Activated CD8-positive, alpha-beta memory T cell treated with anti-CD3 and anti-CD28 coated beads, Interleukin-2, amount 50 U/mL, for 1 hour (primary cell): ENCODE measurements around the gene KRT10.
"Not testable (repeated sequence)": the region's sequence is repeated elsewhere in the genome, so short reads cannot be mapped to it uniquely, and the experiment has no call there.

ENCODE experiments used
- DNase-seq: peaks from one replicate; pipeline ENCODE4 v3.0.0-alpha.2; 2020; ENCODE audit errors: extremely low read depth

Gene KRT10

DNA sequence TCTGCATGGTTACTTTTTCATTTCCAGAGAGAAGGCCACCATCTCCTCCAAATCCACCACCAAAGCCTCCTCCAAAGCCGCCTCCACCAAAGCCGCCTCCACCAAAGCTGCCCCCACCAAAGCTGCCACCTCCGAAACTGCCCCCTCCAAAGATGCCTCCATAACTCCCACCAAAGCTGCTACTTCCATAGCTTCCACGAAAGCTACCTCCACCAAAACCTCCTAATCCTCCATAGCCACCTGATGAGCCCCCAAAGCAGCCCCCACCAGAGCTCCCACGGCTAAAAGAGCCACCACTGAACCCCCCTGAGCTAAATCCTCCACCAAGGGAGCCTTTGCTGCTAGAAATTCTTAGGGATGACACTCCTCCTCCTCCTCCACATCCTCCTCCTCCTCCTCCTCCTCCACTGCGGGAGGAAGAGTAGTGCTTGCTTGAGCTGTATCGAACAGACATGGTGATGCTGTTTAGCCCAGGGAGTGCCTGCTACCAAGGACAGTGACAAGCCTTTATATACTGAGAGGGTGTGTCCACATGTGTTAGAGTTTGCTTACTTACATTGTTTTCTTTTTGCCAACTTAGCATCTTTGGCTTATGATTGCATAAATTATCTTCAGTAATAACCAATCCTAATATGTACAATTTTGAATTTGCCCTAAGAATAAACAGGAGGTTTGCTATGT lies at the start of gene KRT10:
Gene KRT10, minus strand, starts transcription at position 483 of the 681 bp plus-strand sequence. Its CDS starts 29 bp downstream, at position 454.
- no peak for DNase-seq

GRCh38 chr17:40871316-40871715 lies 48.9 kb upstream of the KRT10 start:
- DNase-seq, result no peak

- DNase-seq, result no peak
Measured at GRCh38 chr17:40870136-40870535, 47.7 kb upstream of the KRT10 start.

DNA sequence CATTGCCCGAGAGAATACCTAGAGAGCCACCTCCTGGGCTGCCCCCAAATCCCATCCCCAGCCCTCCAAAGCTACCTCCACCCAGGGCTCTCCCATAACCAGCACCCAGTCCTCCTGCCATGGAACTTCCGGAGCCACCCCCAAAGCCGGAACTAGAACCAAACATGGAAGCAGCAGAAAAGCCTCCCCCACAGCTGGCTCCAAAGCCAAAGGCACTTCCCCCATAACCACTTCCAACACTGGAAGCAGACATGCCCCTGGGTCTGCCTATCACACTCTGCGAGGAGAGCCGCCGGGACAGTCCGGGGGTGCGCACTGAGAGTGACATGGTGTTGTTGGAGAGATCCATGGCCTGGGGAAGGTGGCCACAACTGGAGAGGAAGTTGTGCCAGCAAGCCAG lies 44.4 kb upstream of the KRT10 start, which contains the start of gene KRT12:
Gene KRT12, minus strand, starts transcription at position 386 of the 400 bp plus-strand sequence. Its CDS starts 37 bp downstream, at position 349.
- no peak for DNase-seq

DNA sequence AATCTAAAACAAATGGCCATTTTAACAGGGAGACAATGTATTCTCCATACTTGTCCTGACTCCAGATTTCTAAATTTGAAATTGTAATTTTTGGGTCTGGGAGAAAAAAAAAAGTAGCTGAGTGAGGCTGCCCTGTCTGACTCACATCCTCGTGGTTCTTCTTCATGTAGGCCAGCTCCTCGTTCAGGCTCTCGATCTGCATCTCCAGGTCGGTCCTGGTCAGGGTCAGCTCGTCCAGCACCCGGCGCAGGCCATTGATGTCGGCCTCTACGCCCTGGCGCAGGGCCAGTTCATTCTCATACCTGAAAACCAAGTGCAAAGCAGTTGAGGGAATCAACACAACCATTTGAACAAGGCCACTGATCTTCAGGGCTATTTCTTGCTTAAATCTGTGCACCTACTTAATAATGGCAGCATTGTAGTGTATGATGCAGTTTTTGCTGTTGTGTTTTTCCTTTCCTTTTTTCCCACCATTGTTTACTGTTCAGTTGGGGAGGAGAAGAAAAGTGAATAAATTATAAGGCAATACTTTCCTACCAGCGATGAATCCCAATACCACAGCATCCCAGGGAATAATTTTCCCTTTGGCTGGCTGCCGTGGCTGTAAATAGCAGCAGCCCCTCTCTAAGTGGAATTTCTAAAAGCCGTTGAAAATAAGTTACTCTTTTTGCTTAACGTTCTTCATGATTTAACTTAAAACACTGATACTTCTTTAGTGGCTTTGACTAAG lies 42.4 kb upstream of the KRT10 start:
- DNase-seq, result no peak

DNA sequence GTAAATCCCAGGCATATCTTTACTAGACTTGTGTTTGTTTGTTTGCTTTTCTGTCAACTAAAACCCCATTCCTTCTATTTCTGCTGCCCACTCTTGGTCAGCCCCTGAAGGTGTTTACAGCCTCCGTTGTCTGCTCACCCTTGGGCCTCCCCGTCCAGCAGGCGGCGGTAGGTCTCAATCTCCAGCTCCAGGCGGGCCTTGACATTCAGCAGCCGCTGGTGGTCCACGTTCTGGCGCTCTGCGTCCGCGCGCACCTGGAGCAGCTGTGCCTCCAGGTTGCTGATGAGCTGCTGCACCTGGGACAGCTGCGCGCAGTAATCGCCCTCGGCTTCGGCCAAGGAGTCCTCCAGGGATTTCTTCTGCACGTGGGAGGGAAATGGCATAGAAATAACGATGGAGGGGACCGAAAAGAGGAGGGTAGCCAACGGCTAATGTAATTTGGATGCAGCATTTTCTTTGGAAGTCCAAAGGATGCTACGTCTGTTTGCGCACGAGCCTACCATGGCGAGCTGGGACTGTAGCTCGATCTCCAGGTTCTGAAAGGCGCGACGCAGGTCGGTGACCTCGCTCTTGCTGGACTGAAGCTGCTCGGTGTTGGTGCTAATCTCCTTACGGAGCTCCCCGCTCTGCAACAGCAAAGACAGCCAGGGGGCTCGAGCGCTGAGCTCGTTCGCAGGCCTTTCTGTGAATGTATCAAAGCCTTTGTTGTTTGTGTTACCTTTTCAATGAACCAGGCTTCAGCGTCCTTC lies 40.7 kb upstream of the KRT10 start:
- DNase-seq, result no peak

- DNase-seq, result no peak
Measured at GRCh38 chr17:40859536-40859935, 37.1 kb upstream of the KRT10 start.

DNA sequence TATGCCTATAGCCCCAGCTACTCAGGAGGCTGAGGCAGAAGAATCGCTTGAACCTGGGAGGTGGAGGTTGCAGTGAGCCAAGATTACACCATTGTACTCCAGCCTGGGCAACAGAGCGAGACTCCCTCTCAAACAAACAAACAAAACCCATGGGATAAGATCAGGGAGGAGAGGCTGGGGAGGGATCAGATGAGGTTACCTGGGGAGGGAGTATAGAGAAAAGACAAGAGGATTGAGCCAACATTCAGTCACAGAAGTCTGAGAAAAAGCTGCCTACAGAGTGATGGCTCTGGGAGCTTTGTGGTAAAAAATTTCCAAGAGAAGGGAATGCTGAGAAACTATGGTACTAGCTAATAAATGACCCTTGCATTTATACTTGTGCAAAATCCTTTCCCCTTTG lies 36.3 kb upstream of the KRT10 start:
- DNase-seq, result not testable (repeated sequence)

GRCh38 chr17:40857535-40857934 lies 35.1 kb upstream of the KRT10 start:
- DNase-seq, result no peak

DNA sequence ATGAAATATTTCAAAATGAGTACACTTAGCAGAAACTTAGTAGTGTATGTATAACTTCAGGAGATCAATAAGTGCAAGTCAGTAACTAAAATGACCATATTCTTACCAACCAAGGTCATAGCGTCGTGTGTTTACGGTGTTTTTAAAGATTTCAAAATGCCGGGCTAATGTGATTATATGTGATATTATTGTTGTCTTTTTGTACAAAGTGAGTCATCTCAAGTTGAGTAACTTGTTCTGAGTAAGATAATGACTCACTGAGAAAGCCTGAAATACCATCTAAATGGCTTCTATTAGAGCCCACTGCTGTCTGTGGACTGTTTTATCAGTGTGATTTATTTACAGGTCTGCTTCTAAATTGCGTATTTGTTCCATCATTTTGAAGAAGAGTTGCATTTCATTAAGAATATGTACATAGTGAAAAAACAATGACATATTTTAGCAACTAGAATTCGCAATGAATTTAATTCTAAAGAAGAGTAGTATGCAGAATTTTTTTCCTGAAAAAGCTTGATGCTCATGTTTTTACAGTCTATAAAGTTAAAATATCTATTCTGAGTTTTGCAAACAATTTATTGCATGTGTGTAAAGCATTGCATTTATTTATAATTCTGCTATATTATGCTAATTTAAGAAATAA lies 31.9 kb upstream of the KRT10 start:
- DNase-seq, result no peak

DNA sequence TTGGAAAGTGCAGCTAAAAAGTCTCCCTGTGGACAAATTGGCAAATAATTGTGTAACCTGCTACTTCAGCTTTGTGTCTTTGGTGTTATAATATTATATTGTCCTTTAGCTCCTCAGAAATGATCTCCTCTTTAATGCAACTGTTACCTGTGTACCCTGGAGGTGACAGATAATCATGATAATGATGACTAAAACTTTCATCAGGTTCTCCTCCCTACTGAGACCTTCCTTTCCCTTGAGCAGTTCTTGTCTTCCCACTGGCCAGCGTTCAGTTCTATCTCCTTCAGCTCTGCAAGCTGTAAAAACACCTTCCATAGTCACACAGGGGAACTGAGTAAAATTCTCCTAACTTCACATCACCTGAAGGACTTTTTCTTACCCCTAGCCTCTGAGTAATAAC lies 29.9 kb upstream of the KRT10 start:
- DNase-seq, result no peak

- DNase-seq, result no peak
Measured at GRCh38 chr17:40850293-40850972, 28.0 kb upstream of the KRT10 start.

DNA sequence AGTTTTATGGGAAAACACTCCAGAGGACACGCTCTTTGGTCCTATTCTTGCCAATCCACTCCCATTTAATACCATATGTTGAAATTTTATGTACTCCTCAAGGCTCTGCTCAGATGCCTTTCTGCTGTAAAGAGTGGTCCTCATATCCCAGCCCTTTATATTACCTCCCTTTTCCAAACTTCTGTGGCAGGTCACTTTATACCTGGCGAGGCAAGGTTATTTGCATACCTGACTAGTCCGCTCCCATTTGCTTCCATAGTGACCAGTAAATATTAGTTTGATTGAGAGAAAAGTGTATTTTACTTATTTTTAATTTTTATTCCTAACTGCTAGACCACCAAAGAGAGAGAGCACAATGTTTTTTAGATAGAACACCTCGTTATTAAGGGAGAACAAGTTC lies 27.3 kb upstream of the KRT10 start:
- DNase-seq, result no peak

DNA sequence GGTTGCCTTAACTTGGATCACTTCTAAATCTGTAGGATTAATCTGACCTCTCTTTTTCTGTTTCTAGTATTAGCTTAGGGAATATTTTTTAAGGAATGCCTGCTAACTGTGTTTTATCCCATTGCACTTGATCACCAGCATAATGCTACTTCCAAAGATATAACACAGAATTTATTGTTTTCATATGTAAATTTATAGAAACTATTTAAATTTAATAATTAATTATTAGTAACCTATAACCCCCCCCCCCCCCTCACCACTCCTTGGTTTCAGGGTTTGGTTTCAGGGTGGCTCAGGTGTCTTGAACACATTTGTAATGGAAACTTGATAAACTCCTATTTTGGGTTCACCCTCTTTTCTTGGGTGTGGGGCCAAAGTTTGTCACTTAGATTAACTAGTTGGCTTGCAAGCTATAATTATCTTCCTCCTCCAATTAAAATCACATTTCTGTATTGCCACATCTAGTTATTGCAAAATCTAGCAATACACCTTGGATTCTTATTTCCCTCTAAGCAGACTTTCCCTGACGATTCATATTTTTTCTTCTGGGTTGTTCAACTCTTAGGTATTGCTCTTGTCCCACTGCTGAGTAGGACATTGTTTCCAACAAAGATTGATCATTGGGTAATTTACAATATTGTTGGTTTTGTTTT lies 26.3 kb upstream of the KRT10 start:
- no peak for DNase-seq

GRCh38 chr17:40846515-40847144 lies 24.2 kb upstream of the KRT10 start:
- no peak for DNase-seq

DNA sequence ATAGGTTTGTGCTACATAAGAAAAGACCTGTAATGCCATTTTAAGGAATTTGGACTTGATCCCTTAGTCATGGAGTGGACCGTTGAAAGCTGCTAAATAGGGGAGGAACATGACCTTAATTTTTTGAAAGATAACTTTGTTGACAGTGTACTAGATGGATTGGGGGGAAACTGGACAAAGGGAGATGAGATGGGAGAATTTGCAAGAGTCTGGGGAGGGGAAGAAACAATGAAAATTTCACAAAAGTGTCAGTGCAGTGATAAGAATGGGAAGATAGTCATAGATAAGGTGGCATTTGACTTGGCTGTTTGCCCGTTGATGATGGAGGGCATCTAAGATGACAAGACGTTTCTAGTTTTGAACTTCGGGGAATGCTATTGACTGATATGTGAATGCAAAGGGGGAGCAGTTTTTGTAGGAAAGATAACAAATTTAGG lies 22.3 kb upstream of the KRT10 start:
- no peak for DNase-seq

GRCh38 chr17:40843242-40843641 lies 20.8 kb upstream of the KRT10 start:
- no peak for DNase-seq

DNA sequence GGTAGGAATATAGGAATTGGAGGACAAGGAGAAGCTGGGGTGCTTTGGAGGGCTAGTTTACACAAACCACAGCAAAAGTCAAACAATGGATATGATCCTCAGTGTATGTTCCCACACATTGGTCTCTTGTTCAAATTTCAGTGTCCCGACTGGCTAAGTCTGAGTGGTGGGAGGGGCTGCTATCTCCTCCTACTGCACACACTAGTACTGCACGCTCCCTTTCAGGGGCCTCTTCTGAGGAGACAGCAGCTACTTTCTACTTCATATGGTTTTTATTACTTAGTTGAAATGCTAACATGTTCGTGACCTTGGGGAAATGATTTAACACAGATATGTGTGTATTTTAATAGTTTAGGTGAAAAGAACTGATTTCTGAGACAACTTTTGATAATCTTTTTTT lies 18.8 kb upstream of the KRT10 start:
- DNase-seq, result no peak

DNA sequence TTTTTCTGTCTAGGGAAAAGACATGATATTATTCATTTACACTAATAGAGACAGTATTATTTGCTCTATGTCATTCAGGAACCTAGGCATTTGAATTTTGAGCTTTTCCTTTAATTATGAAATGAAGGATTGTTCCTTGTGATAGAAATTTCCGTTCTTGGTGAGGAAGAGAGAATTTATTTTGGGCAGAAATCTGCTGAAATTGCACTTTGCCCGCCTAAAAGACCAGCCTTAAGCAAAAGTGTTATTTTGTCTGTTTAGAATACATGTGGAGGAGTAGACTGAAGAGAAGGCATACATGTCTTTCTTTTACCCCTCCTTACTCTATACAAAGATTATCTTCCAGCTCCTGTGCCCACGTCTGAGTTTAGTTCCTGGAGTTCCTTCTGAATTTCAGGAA lies 16.8 kb upstream of the KRT10 start:
- no peak for DNase-seq

- DNase-seq, result no peak
Measured at GRCh38 chr17:40836020-40836419, 13.6 kb upstream of the KRT10 start.

DNA sequence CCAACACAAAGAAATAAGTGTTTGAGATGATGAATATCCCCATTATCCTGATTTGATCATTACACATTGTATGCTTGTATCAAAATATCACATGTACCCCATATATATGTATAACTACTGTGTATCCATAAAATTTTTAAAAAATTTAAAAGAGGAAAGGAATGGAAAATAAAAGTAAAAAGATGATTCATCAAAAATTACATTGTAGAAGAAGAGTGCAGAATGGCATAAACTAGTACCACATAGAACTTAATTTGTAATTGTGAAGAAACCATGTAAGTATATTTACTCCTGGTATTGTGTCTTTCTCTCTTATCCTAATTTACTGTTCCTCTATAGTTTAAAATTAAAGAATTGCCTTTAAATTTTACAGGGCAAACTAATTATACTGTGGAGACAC lies 11.5 kb upstream of the KRT10 start:
- DNase-seq, result no peak
